ENCODE results near the gene SPARCL1.
A peak's percentile ranks its signal among the peaks of the same experiment; 100 is the strongest.

DNA sequence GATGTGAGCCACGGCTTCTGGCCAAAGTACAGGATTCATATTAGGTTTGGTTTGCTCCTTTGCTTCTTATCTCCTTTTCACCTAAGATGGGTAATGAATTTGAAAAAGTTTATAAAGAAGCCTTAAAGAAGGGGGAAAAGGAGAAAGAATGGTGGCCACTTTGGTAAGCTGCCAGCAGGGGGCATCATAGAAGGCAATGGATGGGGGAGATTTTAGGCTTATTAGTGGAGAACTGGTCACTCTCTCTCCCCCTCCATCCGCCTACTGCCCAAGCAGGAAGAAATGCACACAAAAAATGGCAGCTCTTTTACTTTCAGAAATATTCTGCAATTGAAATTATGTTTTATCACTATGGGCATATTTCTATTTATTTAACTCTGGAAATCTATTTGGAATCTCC lies 32.0 kb downstream of the SPARCL1 start:
- TF ChIP-seq, protein P1, sequence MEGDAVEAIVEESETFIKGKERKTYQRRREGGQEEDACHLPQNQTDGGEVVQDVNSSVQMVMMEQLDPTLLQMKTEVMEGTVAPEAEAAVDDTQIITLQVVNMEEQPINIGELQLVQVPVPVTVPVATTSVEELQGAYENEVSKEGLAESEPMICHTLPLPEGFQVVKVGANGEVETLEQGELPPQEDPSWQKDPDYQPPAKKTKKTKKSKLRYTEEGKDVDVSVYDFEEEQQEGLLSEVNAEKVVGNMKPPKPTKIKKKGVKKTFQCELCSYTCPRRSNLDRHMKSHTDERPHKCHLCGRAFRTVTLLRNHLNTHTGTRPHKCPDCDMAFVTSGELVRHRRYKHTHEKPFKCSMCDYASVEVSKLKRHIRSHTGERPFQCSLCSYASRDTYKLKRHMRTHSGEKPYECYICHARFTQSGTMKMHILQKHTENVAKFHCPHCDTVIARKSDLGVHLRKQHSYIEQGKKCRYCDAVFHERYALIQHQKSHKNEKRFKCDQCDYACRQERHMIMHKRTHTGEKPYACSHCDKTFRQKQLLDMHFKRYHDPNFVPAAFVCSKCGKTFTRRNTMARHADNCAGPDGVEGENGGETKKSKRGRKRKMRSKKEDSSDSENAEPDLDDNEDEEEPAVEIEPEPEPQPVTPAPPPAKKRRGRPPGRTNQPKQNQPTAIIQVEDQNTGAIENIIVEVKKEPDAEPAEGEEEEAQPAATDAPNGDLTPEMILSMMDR (conservative IDR thresholded peaks at IDR 0.05; ENCODE audit: low read depth in 2 of 2): peak; percentile 78 to 85
- TF ChIP-seq EZH2phosphoT487 (IDR thresholded peaks at IDR 0.05; ENCODE audit: unreplicated experiment) (no peak), ZNF462 (CRISPR knock-in tag; IDR thresholded peaks at IDR 0.05) (no peak), STAT1 (IDR thresholded peaks at IDR 0.05; ENCODE audit: unreplicated experiment) (no peak), EZH2 (IDR thresholded peaks at IDR 0.05; ENCODE audit: low read depth, unreplicated experiment) (no peak), POLR2AphosphoS5 (IDR thresholded peaks at IDR 0.05; ENCODE audit: low read depth) (no peak)
